RKO (cell line): ENCODE measurements around the gene FAM3C.
"Not testable (repeated sequence)": the region's sequence is repeated elsewhere in the genome, so short reads cannot be mapped to it uniquely, and the experiment has no call there.

Experiments
- DNase-seq: peaks from one replicate; pipeline ENCODE4 v3.0.0-alpha.2; 2016; ENCODE audit warnings: low spot score

The FAM3C gene

DNA sequence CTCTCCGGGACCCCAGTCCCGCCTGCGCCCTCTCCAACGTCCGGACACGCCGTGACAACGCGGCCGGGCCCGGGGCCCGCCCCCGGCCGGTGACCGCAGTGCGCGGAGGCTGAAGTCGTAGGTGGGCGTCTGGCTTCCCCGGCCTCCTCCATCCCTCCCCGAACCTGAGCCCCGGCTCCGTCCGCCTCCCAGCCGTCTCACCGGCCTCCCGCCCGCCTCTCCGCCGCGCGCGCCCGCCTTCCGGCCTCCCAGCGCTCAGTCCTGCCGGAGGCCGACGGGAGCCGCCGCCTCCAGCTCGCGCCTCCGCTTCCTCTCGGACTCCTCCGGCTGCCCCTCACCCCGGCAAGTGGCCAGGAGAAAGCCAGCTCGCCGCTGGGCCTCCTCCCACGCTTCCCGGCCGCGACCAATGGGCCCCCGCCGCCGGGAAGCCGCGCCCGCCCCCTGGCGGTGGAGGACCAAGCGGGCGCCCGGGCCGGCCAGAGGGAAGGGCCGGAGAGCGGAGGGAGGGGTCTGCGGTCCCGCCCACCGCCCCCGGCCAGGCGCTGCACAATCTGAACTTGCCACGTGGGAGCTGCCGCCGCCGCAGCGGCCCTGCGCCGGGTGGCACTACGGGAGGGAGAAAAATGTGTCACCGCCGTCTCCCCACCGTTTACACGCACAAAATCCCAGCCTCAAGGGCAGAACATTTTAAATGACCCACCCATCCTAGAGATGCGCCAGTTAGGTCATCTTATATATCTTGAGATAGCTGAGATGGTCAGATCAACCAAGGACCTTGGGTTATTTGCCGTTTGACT, at the start of gene FAM3C:
Gene FAM3C (minus strand): TSS at position 348 of the 797 bp plus-strand sequence. CDS start 13,339 bp downstream, outside the sequence.
- peak; percentile 96 for DNase-seq

GRCh38 chr7:121442845-121443244, 46.7 kb upstream of the FAM3C start:
- DNase-seq = no peak

DNA sequence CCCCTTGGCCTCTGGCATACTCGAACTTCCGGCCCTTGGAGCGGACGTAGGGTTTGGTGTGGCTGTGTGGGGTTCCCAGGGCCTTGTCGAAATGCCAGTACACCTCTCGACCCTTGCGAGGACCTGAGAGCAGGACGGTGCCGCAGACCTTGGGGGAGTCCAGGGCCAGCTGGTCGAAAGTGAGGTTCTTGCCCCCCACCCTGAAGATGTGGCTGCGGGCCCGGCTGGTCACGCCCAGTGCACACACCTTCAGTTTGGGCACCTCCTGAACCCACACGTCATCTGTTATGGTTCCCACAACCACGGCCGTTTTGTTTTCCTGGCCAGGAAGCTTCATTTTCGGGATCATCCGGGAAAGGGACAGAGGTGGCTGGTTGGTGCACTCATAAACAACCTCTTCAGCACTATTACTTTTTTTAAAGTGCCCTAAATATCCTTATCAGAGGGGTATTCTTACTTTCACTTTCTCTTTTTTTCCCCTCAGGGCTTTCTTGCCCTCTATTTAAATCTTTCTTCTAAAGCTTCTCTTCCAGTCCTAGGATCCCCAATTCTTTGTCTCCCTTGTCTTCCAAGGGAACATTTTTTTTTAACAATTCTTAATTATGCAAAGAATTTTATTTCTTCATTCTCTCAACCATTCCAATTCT, 44.9 kb upstream of the FAM3C start:
- DNase-seq = no peak

DNA sequence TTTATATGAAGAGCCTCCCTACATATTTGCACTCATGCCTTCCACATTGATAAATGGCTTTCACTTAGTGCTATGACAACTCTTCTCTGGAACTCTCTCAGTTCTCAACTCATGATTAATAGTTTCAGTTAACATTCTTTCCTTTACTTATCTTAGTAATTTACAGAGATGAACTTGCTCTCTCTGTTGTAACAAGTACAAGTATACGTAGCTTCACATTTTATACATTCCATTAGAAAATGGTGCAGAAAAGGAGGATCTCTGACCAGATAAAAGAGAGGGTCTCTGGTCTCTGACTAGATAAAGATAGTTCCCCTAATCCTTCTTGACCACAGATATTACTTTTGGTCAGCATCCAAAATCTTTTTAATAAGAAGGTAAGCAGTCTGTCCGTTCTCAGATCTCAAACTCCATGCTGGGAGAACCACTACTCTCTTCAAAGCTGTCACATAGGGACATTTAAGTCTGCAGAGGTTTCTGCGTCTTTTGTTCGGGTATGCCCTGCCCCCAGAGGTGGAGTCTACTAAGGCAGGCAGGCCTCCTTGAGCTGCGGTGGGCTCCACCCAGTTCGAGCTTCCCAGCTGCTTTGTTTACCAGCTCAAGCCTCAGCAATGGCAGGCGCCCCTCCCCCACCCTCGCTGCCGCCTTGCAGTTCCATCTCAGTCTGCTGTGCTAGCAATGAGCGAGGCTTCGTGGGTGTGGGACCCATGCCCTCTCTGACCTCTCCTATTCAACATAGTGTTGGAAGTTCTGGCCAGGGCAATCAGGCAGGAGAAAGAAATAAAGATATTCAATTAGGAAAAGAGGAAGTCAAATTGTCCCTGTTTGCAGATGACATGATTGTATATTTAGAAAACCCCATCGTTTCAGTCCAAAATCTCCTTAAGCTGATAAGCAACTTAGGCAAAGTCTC, 42.2 kb upstream of the FAM3C start:
- DNase-seq = not testable (repeated sequence)

- no peak for DNase-seq
Observed at GRCh38 chr7:121437470-121437869, 41.4 kb upstream of the FAM3C start.

- no peak for DNase-seq
Observed at GRCh38 chr7:121436688-121437087, 40.6 kb upstream of the FAM3C start.

DNA sequence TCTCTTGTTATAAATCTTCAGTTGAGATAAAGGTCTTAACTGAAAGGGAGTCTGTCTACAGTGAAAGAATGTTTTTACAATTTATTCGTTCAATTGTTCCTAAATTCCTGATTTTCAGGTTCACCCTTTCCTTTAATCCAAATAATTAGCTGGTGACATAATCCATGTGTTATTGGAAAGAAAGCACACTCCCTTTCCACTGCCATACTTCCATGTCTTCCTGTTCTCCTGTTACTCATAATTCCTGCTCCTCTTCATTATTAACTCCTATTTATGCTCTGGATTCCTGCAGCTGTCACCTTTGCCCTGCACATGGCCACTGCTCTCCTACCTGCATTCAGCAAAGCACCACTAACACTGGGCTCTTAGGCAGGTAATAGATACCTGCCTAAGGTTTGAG, 40.0 kb upstream of the FAM3C start:
- DNase-seq = no peak

DNA sequence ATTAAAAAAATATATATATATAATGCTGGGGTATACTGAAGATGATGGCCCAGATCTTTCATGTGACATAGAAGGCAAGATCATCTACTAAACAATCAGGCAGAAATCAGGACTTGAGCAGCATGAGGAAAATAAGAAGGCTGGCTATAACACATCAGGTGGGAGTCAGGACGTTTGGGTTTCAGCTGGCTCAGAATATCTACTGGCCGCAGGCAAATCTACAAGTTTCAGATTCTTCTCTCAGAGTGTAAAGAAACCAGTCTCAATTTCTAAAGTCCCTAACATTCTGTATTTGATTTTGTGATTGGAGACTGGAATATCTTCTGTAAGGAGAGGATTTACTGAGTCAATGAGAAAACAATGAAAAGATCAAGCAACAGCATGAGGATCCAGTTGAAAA, 37.7 kb upstream of the FAM3C start:
- no peak for DNase-seq

DNA sequence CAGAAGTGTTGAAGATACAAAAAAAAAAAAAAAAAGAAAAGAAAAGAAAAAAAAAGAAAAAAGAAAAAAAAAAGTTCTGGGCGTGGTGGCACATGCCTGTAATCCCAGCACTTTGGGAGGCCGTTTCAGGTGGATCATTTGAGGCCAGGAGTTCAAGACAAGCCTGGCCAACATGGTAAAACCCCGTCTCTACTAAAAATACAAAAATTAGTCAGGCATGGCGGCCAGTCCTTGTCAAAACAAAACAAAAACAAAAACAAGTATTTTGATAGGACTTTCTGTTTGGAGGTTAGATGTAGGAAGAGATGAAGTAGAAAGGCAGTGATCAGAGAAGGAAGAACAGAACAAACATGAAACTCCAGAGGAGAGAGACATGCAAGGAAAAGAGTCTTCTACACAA, 36.4 kb upstream of the FAM3C start:
- not testable (repeated sequence) for DNase-seq

DNA sequence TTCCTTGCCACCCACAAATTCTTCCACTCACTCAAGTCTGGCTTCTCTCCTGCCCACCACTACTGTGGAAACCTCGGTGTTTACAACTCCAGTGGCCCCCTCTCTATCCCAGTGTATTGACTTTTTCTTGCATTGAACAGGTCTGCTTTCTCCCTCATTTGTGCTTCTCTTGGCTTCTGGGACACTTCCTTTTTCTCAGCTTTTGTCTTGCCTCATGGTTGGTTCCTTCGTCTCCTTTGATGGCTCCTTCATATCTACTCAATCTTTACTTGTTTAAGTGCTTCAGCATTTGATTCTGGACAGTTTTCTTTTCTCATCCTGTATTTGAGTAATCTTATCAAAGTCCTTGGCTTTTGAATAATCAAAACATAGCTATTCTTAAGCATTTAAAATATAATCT, 35.9 kb upstream of the FAM3C start:
- no peak for DNase-seq

DNA sequence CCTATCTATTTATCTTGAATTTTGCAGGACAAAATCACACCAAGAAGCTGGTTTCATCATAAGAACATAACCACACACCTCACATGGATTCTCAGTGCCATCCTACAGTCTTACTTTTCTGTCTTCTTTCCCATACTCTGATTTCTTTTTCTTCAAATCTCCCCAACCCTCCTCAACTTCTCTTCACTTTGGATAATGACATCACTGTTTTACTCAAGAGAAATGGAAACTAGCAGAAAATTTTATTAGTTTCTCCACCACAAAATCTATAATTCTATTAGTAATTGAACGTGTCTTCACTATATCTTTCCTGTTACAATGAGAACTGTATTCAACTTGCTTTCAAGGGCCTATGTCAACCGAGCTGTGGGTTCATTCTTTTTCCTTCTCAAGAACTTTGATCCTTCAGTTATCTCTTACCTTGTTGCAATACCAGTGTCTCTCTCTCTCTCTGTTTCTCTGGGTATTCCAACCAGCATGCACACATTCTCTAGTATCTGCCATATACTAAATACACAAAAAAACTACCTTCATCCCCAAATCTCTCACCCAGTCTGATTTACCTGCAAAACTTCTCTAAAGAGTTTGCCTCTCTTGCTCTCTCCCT, 35.4 kb upstream of the FAM3C start:
- DNase-seq = no peak

- no peak for DNase-seq
Observed at GRCh38 chr7:121430558-121430957, 34.5 kb upstream of the FAM3C start.

- DNase-seq = no peak
Observed at GRCh38 chr7:121429798-121430197, 33.7 kb upstream of the FAM3C start.

DNA sequence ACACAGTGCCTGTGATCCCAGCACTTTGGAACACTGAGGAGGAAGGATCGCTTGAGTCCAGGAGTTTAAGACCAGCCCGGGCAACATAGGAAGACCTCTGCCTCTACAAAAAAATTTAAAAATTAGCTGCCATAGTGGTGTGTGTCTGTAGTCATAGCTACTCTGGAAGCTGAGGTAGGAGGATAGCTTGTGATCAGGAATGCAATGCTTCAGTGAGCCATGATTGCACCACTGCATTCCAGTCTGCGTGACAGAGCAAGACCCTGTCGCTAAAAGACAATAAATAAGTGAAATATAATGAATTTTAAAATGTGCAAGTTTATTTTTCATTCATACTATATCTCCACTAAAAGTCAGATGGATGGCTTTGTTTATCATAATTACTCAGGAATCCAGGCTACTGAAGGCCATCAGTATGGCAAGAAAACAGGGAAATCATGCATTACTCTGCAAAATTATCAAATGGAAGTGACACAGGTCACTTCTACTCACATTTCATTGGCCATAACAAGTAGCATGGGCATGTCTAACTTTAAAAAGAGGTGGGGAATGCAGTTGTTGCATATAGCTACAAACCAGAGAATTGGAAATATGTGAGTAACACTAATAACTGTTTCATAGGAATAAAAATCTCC, 32.9 kb upstream of the FAM3C start:
- DNase-seq = no peak

DNA sequence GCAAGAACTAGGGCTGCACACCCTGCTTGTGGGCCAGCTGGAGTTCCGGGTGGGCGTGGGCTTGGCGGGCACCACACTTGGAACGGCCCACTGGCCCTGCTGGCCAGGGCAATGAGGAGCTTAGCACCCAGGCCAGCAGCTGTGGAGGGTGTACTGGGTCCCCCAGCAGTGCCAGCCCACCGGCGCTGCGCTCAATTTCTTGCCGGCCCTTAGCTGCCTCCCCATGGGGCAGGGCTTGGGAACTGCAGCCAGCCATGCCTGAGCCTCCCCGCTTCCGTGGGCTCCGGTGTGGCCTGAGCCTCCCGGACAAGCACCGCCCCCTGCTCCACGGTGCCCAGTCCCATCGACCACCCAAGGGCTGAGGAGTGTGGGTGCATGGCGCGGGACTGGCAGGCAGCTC, 25.6 kb upstream of the FAM3C start:
- DNase-seq = not testable (repeated sequence)

DNA sequence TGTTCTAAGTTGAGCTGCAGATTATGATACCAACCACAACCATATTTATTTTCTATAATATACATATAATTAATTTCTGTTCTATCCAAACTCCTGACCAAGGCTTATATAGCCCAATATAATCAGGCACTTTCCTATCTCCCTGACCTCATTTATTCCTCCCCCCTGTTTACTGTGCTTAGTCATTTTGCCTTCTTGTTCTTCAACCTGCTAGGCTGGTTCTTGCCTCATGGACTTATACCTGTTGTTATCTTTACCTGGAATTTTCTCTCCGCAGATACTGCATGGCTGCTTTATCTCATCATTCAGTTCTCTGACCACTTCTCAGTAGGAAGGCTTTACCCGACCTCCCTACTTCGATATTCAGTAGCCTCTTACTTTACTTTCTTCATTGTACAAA, 24.9 kb upstream of the FAM3C start:
- no peak for DNase-seq

DNA sequence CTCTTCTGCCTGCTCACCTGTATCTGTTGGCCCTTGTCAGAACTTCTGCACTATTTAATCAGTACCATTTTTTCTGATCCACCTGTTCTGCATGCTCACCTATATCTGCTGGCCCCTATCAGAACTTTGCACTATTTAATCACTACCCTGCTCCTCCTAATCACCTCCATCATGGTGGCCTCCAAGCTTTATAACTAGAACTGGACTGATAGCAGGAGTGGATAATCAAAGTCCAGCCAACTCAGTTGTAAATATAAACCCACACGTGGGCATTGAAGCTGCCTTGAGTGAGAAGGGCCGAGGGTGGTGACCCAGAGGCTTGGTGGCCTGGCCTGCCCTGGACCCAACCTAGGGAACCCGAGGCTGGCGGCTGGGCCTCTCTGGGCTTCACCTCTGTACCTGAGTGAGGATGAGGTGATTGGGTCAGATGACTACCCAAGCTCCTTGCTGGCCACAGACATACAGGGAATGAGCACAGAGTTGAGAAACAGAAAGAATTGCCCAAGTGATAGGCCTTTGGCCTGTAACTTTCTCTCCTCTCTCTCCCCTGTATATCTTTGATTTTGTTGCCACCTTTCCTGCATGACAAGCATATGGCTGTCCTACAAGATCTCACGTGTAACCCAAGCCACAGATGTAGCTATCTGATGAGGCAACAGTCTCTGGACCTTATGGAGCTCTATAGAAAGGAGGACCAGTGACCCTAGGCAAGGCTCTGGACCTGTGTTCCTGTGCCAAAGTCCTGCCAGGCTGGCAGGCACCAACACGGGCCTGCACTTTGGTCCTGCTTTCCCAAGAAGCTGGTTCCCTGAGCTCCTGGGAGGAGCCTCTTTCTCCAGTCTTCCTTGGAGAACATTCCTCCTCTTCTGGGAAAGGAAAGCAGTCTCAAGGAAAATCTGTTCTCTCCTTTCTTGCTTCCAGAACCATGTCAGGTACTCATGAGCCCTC, 23.4 kb upstream of the FAM3C start:
- DNase-seq = no peak

GRCh38 chr7:121416533-121416932, 20.4 kb upstream of the FAM3C start:
- no peak for DNase-seq

DNA sequence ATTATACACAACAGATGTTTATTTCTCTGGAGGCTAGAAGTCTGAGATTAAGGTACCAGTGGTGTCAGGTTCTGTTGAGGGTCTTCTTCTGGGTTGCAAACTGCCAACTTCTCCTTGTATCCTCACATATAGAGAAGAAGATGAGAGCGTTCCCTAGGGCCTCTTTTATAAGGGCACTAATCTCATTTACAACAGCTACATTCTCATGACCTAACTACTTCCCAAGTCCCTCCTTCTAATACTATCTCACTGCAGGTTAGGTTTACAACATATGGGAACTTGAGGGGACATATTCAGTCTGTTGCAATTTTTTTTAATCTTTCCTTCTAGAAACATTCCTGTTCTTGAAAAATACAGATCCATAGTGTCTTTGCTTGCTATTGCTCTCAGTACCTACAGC, 18.3 kb upstream of the FAM3C start:
- no peak for DNase-seq

DNA sequence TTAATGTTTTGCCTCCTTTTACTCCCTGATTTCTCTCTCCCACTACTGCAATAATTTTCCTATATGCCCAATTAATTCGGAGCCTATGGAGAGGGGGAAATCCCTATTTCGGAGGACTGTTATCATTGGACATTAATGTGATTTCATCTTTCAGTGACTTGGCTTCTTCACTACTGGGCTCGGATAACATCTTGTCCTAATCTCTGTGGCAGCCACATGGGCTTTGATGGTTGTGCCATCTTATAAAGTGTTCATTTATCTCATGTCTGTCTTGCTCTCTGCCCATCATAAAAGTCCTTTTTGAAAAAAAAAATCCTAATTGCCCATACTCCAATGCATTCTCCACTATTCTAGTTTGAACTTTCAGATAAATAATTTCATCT, 15.5 kb upstream of the FAM3C start:
- DNase-seq = no peak
